GM19351 (cell line): ENCODE measurements around the gene ISL1.

ENCODE experiments used
- ATAC-seq: cut with Tn5 transposase; IDR thresholded peaks from one replicate; pipeline ENCODE4 v1.9.1; 2021; ENCODE audit warnings: mild to moderate bottlenecking, moderate library complexity; ENCODE audit not compliant: unreplicated experiment

ISL1 gene

GRCh38 chr5:51439232-51439631 is 56.0 kb downstream of the ISL1 start:
- no peak for ATAC-seq
